IPS-15b (cell line): ENCODE results near the gene SYNM.

Experiments used
- H3K27me3 ChIP-seq: one replicate; pipeline ENCODE4 v1.6.1; 2013; ENCODE audit warnings: low read length; ENCODE audit not compliant: control insufficient read depth, insufficient read depth
- H3K36me3 ChIP-seq: one replicate; pipeline ENCODE4 v1.6.1; 2013; ENCODE audit warnings: low read length; ENCODE audit not compliant: control insufficient read depth, insufficient read depth
- H3K4me1 ChIP-seq: one replicate; pipeline ENCODE4 v1.6.1; 2013; ENCODE audit warnings: mild to moderate bottlenecking, low read length; ENCODE audit not compliant: control insufficient read depth, insufficient read depth
- H3K4me3 ChIP-seq: one replicate; pipeline ENCODE4 v1.5.1; 2013; ENCODE audit warnings: low read depth, low read length
- H3K9ac ChIP-seq: one replicate; pipeline ENCODE4 v1.6.1; 2013; ENCODE audit warnings: low read depth, mild to moderate bottlenecking, low read length
- H3K9me3 ChIP-seq: one replicate; pipeline ENCODE4 v1.6.1; 2013; ENCODE audit warnings: mild to moderate bottlenecking, low read length; ENCODE audit not compliant: control insufficient read depth, insufficient read depth

Gene SYNM

DNA sequence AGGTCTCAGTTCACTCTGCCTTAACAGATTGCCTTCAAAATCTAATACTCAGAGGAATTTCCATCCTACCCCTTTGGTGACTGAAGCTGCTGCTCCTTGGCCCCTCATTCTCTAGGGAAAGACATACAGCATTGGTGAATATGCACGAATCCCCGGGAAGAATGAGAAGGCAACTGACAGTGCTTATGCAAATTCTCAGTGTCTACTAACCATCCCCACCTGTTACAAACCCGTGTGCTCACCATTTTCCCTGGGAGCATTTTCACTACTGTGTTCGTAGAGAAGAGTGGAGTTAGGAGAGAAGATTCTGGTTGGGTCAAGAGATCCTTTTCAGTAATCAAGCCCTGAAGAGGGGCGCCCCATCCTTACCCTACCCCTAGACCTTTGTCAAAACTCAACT is 37.7 kb downstream of the SYNM start:
- Histone ChIP-seq H3K36me3 (peaks cover 2% of the 10 kb centered on the region), H3K27me3 (no peaks in the 10 kb centered on the region), H3K9ac (no peak overlapping the region), H3K4me3 (no peak overlapping the region), H3K9me3 (no peaks in the 10 kb centered on the region), H3K4me1 (peaks cover 18% of the 10 kb centered on the region)

DNA sequence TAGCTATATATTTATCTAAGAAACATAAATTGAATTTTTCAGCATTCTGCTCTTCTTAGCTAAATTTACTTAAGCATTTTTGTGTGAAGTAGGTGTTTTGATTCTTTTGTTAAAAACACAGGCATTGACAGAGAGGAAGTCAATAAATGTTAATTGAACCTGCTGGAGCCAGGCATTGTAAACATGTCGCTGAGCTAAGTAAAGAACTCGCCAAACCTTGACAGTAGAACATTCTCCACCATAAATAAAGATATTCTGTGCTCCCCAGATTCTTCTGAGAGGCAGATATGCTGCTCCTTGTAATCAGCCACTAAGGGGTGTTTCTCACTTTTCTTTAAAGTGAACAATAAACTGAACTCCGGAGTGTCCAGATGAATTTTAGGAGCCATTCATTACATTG is 38.4 kb downstream of the SYNM start:
- Histone ChIP-seq H3K9ac (no peak overlapping the region), H3K4me1 (peaks cover 18% of the 10 kb centered on the region), H3K36me3 (peaks cover 2% of the 10 kb centered on the region), H3K9me3 (no peaks in the 10 kb centered on the region), H3K4me3 (no peak overlapping the region), H3K27me3 (no peaks in the 10 kb centered on the region)

GRCh38 chr15:99143655-99144610 is 39.1 kb downstream of the SYNM start:
- peaks cover 2% of the 10 kb centered on the region for H3K36me3 ChIP-seq
- H3K27me3 ChIP-seq, result no peaks in the 10 kb centered on the region
- H3K4me1 ChIP-seq, result peaks cover 18% of the 10 kb centered on the region
- no peak overlapping the region for H3K9ac ChIP-seq
- H3K4me3 ChIP-seq, result no peak overlapping the region
- no peaks in the 10 kb centered on the region for H3K9me3 ChIP-seq

DNA sequence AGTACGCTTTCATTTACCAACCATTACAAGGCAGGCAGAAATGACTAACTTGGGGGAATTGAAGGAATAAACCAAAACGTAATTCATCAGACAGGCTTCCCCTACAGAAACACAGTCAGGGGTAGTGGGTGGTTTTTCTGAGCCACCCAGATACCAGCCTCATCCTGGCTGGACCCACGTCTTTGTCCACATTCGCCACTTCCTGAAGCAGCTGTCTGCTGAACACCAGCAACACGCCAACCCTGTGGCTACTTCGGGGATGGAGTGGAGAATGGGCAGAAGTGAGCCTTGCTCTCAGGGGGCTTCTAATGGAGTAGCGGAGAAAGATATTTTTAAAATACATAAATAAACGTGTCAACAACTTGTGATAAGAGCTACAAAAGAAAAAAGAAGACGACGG is 40.1 kb downstream of the SYNM start:
- H3K27me3 ChIP-seq, result no peaks in the 10 kb centered on the region
- no peak overlapping the region for H3K9ac ChIP-seq
- peaks cover 2% of the 10 kb centered on the region for H3K36me3 ChIP-seq
- H3K9me3 ChIP-seq, result no peaks in the 10 kb centered on the region
- peaks cover 14% of the 10 kb centered on the region for H3K4me1 ChIP-seq
- H3K4me3 ChIP-seq, result no peak overlapping the region

DNA sequence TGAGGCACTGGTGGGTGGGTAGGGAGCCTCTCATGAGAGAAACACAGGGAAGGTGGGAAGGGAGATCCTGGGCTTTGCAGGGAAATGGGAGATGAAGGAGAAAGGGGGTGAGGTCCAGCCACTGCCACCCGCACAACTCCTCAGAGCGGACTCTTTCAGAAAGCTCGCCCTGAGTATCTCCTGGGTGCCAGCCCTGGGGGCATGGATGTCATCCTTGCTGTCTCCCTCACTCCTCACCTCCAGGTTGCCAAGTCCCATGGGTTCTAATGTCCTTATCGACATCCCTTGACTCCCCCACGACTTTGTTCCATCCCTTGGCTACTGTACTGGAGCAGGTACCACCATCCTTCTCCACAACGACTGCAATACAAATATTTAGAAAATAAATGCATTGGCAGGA is 40.9 kb downstream of the SYNM start:
- H3K36me3 ChIP-seq, result peaks cover 2% of the 10 kb centered on the region
- H3K4me3 ChIP-seq, result no peak overlapping the region
- H3K9ac ChIP-seq, result no peak overlapping the region
- peaks cover 14% of the 10 kb centered on the region for H3K4me1 ChIP-seq
- H3K9me3 ChIP-seq, result no peaks in the 10 kb centered on the region
- no peaks in the 10 kb centered on the region for H3K27me3 ChIP-seq

GRCh38 chr15:99146661-99147060 is 41.8 kb downstream of the SYNM start:
- no peak overlapping the region for H3K4me3 ChIP-seq
- H3K36me3 ChIP-seq, result peaks cover 2% of the 10 kb centered on the region
- H3K9ac ChIP-seq, result no peak overlapping the region
- H3K9me3 ChIP-seq, result no peaks in the 10 kb centered on the region
- peaks cover 14% of the 10 kb centered on the region for H3K4me1 ChIP-seq
- no peaks in the 10 kb centered on the region for H3K27me3 ChIP-seq

- Histone ChIP-seq H3K9me3 (no peaks in the 10 kb centered on the region), H3K36me3 (peaks cover 2% of the 10 kb centered on the region), H3K4me3 (no peak overlapping the region), H3K9ac (no peak overlapping the region), H3K4me1 (no peaks in the 10 kb centered on the region), H3K27me3 (no peaks in the 10 kb centered on the region)
Observed at GRCh38 chr15:99148851-99149276, 44.0 kb downstream of the SYNM start.

GRCh38 chr15:99149366-99149765 is 44.5 kb downstream of the SYNM start:
- no peaks in the 10 kb centered on the region for H3K9me3 ChIP-seq
- no peak overlapping the region for H3K4me3 ChIP-seq
- H3K4me1 ChIP-seq, result no peaks in the 10 kb centered on the region
- peaks cover 2% of the 10 kb centered on the region for H3K36me3 ChIP-seq
- no peak overlapping the region for H3K9ac ChIP-seq
- no peaks in the 10 kb centered on the region for H3K27me3 ChIP-seq

- no peaks in the 10 kb centered on the region for H3K9me3 ChIP-seq
- no peaks in the 10 kb centered on the region for H3K4me1 ChIP-seq
- H3K4me3 ChIP-seq, result no peak overlapping the region
- no peak overlapping the region for H3K9ac ChIP-seq
- H3K27me3 ChIP-seq, result no peaks in the 10 kb centered on the region
- H3K36me3 ChIP-seq, result peaks cover 2% of the 10 kb centered on the region
Observed at GRCh38 chr15:99151156-99151555, 46.3 kb downstream of the SYNM start.

- Histone ChIP-seq H3K4me1 (no peaks in the 10 kb centered on the region), H3K9ac (no peak overlapping the region), H3K9me3 (no peaks in the 10 kb centered on the region), H3K27me3 (no peaks in the 10 kb centered on the region), H3K4me3 (no peak overlapping the region), H3K36me3 (no peaks in the 10 kb centered on the region)
Observed at GRCh38 chr15:99153026-99153535, 48.2 kb downstream of the SYNM start.

DNA sequence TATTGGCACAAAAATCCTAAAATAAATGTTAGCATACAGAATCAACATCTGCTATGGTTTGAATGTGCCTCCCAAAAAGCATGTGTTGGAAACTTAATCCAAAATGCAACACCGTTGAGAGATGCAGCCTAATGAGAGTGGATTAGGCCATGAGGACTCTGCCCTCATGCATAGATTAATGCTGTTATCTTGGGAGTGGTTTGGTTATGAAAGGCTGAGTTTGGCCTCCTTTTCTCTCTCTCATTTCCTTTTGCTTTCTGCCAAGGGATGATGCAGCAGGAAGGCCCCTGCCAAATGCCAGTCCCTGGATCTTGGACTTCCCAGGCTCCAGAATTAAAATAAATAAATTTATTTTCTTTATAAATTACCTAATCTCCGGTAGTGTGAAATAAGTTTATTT is 49.4 kb downstream of the SYNM start:
- no peaks in the 10 kb centered on the region for H3K4me1 ChIP-seq
- H3K27me3 ChIP-seq, result no peaks in the 10 kb centered on the region
- no peaks in the 10 kb centered on the region for H3K36me3 ChIP-seq
- no peak overlapping the region for H3K4me3 ChIP-seq
- H3K9me3 ChIP-seq, result no peaks in the 10 kb centered on the region
- no peak overlapping the region for H3K9ac ChIP-seq

DNA sequence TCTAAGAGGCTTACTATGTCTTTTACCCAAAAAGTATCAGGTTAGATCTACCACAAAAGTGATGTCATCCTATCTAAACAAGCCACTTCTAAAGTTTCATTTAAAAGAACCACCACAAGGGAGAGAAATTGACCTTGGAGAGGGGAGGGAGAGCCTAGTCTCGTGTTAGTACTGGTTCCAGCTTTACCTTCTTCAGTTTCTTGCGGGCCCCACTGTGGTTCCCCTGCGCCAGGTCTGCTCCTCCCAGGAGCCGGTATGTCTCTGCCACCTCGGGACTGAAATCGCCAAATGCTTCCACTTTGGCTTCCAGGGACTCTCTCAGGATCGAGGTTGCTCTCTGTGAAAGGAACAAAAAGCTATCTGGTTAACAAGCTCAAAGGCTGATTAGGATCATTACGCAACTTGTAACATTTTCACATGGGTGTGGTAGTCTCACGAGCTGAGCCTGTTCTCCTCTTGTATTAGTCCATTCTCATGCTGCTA is 51.1 kb downstream of the SYNM start:
- Histone ChIP-seq H3K9me3 (no peaks in the 10 kb centered on the region), H3K9ac (no peak overlapping the region), H3K4me3 (no peak overlapping the region), H3K36me3 (no peaks in the 10 kb centered on the region), H3K27me3 (no peaks in the 10 kb centered on the region), H3K4me1 (no peaks in the 10 kb centered on the region)
